Transverse colon (tissue), 3 donors: Measurements from ENCODE around the gene PFKFB3.
"Not testable (repeated sequence)": the region's sequence is repeated elsewhere in the genome, so short reads cannot be mapped to it uniquely, and the experiment has no call there.

Source experiments
- POLR2A ChIP-seq: fragments of 450-650 bp; IDR thresholded peaks from one replicate; pipeline ENCODE4 v1.6.1; 2016; ENCODE audit warnings: antibody characterized with exemption, mild to moderate bottlenecking, moderate library complexity
- TF ChIP-seq, protein P1 (sequence below), 5 experiments: fragments of 200-600 bp in 3 of 5; fragments of 450-650 bp in 2 of 5; sonication (generic) in 3 of 5; IDR thresholded peaks; 1 replicate in 2 of 5; 2 replicates in 3 of 5; pipeline ENCODE4 v1.5.1; 2016 to 2017; ENCODE audit warnings: antibody characterized with exemption in 5 of 5, inconsistent platforms in 3 of 5, mild to moderate bottlenecking in 2 of 5, moderate library complexity in 1 of 5

DNA sequence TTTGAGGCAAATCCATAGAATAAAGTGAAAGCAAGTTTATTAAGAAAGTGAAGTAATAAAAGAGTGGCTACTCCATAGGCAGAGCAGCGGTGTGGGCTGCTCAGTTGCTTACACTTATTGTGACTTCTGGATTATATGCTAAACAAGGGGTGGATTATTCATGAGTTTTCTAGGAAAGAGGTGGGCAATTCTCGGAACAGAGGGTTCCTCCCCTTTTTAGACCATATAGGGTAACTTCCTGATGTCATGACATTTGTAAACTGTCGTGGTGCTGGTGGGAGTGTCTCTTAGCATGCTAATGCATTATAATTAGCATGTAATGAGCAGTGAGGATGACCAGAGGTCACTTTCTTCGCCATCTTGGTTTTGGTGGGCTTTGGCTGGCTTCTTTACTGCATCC lies 93.7 kb downstream of the PFKFB3 start:
- TF ChIP-seq, protein P1, sequence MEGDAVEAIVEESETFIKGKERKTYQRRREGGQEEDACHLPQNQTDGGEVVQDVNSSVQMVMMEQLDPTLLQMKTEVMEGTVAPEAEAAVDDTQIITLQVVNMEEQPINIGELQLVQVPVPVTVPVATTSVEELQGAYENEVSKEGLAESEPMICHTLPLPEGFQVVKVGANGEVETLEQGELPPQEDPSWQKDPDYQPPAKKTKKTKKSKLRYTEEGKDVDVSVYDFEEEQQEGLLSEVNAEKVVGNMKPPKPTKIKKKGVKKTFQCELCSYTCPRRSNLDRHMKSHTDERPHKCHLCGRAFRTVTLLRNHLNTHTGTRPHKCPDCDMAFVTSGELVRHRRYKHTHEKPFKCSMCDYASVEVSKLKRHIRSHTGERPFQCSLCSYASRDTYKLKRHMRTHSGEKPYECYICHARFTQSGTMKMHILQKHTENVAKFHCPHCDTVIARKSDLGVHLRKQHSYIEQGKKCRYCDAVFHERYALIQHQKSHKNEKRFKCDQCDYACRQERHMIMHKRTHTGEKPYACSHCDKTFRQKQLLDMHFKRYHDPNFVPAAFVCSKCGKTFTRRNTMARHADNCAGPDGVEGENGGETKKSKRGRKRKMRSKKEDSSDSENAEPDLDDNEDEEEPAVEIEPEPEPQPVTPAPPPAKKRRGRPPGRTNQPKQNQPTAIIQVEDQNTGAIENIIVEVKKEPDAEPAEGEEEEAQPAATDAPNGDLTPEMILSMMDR (IDR thresholded peaks at IDR 0.05): not testable (repeated sequence)
- TF ChIP-seq POLR2A: not testable (repeated sequence)
